ENCODE data around the gene TRIM63. TPM values are rescaled to one million over a fixed set of nuclear protein-coding genes. Genes with fewer than 3 reads are reported as not detected.

Gene TRIM63
- total RNA-seq, 1 experiment from 2014 or later: 0.07 TPM

DNA sequence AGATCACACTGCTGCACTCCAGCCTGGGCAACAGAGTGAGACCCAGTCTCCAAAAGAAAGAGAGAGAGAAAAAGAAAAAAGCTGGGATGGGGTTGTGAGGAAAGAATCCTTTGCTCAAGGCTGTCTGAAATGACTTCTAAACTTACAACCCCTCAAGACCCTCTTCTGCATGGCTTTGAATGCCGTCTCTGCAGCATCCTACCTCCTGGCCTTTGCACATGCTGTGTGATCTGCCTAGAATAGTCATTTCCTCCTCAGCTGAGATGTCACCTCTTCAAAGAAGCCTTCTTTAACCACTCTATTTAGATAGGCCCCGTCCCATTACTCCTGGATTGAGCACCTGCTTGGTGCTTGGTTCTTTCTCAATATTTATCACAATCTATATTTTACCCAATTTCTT, 17.4 kb upstream of the TRIM63 start:
- DNase-seq (ENCODE audit: low read depth): no peak

DNA sequence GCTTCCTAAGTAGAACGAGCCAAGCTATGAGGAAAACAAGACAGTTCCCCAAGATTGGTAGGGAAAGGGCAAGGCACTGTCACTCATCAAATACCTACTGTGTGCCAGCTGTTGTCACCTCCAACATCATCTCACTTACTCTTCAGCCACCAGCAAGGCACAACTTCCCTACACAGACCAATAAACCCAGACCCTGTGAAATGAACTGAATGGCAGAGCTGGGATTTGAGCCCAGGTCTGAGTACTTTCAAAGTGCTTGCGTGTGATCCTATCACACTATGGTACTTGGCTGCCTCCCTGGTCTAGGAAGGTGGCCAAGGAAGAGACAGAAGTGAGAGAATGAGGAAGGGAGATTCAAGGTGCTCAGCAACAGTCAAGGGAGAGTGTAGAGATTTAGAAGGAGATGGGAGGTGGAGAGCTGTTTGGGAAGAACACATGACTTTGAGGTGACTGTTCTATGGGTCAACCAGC, 16.7 kb upstream of the TRIM63 start:
- peak; percentile 90 for DNase-seq (ENCODE audit: low read depth)

- DNase-seq (ENCODE audit: low read depth): peak; percentile 89
These were observed 15.8 kb upstream of the TRIM63 start for GRCh38 chr1:26083208-26083607.

GRCh38 chr1:26082020-26082350, 14.6 kb upstream of the TRIM63 start:
- DNase-seq (ENCODE audit: low read depth): no peak

- DNase-seq (ENCODE audit: low read depth): peak; percentile 91
These were observed 14.0 kb upstream of the TRIM63 start for GRCh38 chr1:26081267-26082019.

- peak; percentile 55 for DNase-seq (ENCODE audit: low read depth)
These were observed 12.8 kb upstream of the TRIM63 start for GRCh38 chr1:26079960-26080814.

- no peak for DNase-seq (ENCODE audit: low read depth)
These were observed 11.7 kb upstream of the TRIM63 start for GRCh38 chr1:26079178-26079563.

- no peak for DNase-seq (ENCODE audit: low read depth)
These were observed 11.1 kb upstream of the TRIM63 start for GRCh38 chr1:26078286-26079177.

GRCh38 chr1:26077524-26077923, 10.1 kb upstream of the TRIM63 start:
- no peak for DNase-seq (ENCODE audit: low read depth)

DNA sequence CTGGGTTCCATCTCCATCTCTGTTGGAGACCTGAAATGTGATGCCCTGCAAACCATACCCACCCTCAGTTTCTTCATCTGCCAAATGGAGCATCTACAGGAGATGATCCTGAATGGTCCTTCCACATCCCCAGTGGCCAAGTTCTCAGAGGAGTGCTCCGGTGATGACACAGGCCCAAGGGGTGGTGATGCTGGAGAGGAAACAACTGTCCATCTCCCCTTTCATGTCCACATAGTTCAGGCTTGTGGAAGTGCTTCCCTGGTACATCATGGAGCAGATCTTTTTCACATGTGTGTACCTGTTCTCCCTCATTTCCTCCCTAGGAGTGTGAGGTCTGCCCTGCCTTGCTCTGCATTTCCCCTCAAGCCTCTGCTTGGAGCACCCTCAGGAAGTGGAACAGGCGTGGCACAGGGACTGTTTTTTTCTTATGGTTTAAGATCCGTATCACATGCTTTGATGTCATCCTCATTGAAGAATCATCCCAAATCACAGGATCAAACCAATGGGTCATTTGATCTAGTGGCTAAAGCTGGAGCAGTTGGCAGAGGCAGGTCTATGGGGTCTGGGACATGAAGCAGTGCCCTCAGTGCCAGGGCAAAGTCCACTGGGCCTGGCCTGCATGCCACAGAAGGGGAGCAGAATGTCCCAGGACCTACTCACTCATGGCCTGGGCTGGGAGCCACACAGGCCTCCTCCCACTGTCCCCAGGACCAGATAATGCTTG, 8.2 kb upstream of the TRIM63 start:
- DNase-seq (ENCODE audit: low read depth): no peak

GRCh38 chr1:26072305-26072704, 4.9 kb upstream of the TRIM63 start:
- DNase-seq (ENCODE audit: low read depth): peak; percentile 74

GRCh38 chr1:26070963-26071342, 3.5 kb upstream of the TRIM63 start:
- DNase-seq (ENCODE audit: low read depth): no peak

- DNase-seq (ENCODE audit: low read depth): peak; percentile 55
These were observed 3.0 kb upstream of the TRIM63 start for GRCh38 chr1:26070296-26070962.

DNA sequence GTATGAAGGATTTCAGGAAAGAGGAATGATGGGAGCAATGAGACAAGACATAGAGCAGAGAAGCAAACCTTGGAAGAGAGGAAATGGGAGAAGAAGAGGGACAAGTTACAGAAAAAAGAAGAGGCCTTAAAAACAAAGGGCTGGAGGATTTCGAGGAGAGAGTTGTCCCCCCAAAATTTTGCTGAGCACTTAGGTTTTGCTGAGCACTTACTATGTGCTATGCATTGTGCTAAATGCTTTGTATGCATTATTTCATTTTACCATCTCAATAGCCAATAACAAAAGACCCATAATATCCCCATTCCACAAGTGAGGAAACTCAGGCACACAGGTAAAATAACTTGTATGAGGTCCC, 2.5 kb upstream of the TRIM63 start:
- no peak for DNase-seq (ENCODE audit: low read depth)

DNA sequence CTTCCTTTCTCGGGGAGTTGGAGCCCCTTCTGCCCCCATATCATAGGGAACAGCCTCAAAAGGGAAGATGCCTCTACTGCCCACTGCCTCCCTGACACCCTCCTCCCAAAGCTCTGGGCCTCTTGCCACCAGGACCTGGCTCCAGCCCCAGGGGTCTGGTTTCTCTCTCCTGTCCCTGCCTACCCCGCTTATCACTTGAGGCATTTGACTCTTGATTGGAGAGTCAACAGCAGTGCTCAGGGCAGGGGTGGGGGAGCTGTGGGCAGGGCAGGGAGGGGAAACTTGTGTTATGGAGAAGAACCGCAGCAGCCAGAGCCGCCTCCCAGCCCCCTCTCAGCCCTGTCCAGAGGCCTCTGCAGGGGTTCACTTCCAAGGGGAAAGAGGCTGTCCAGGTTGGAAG, 573 bp downstream of the TRIM63 start:
- no peak for DNase-seq (ENCODE audit: low read depth)

DNA sequence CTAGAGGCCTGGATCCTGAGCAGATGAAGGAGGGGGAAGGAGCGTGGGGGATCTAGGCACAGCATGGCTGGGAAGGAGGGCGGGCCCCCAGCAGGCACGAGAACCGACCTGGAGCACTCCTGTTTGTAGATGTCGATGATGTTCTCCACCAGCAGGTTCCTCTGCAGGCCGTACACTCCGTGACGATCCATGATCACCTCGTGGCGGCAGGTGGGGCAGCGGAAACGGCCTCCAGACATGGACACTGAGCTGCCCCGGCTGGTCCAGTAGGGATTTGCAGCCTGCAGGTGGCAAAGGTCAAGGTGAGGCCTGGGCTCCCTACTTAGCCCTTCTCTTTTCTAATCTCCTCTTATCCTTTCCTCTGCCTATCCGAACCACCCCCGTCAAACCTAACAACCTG, 1.3 kb downstream of the TRIM63 start:
- DNase-seq (ENCODE audit: low read depth): no peak

GRCh38 chr1:26064553-26064952, 2.9 kb downstream of the TRIM63 start:
- DNase-seq (ENCODE audit: low read depth): peak; percentile 51

GRCh38 chr1:26060832-26061574, 6.4 kb downstream of the TRIM63 start:
- no peak for DNase-seq (ENCODE audit: low read depth)

- no peak for DNase-seq (ENCODE audit: low read depth)
These were observed 7.5 kb downstream of the TRIM63 start for GRCh38 chr1:26059906-26060305.

- no peak for DNase-seq (ENCODE audit: low read depth)
These were observed 9.3 kb downstream of the TRIM63 start for GRCh38 chr1:26058052-26058595.

All from M059J (cell line).